MM.1S (cell line): Measurements from ENCODE around the gene PLEK.

Experiments used
- DNase-seq: peaks from one replicate; pipeline ENCODE4 v3.0.0-alpha.2; 2015
- H2AFZ ChIP-seq: fragments of 300-600 bp; sonication (generic); 2 replicates; pipeline ENCODE4 v1.6.0; 2016; ENCODE audit warnings: antibody characterized with exemption, low read length
- H3F3A ChIP-seq: fragments of 300-600 bp; sonication (generic); 2 replicates; pipeline ENCODE4 v1.6.1; 2016; ENCODE audit warnings: mild to moderate bottlenecking, antibody characterized with exemption, low read length, moderate library complexity, mixed read lengths; ENCODE audit not compliant: insufficient read depth
- H3K27ac ChIP-seq: fragments of 300-600 bp; sonication (generic); 2 replicates; pipeline ENCODE4 v1.5.1; 2016; ENCODE audit warnings: mild to moderate bottlenecking, low read length
- H3K27me3 ChIP-seq: fragments of 300-600 bp; sonication (generic); replicated peaks from 2 replicates; pipeline ENCODE4 v1.6.0; 2016; ENCODE audit warnings: low read length; ENCODE audit not compliant: insufficient read depth
- H3K36me3 ChIP-seq: fragments of 300-600 bp; sonication (generic); replicated peaks from 2 replicates; pipeline ENCODE4 v1.6.1; 2016; ENCODE audit warnings: mild to moderate bottlenecking, low read length, mixed read lengths; ENCODE audit not compliant: insufficient read depth
- H3K4me1 ChIP-seq: fragments of 300-600 bp; sonication (generic); 2 replicates; pipeline ENCODE4 v1.6.1; 2016; ENCODE audit warnings: low read length, mixed read lengths
- H3K4me2 ChIP-seq: fragments of 300-600 bp; sonication (generic); 2 replicates; pipeline ENCODE4 v1.6.0; 2016; ENCODE audit warnings: low read depth, low read length
- H3K4me3 ChIP-seq: fragments of 300-600 bp; sonication (generic); 2 replicates; pipeline ENCODE4 v1.5.1; 2016; ENCODE audit warnings: low read length, mixed read lengths
- H3K79me2 ChIP-seq: fragments of 300-600 bp; sonication (generic); 2 replicates; pipeline ENCODE4 v1.6.1; 2016; ENCODE audit warnings: mixed run types, low read length, mixed read lengths
- H3K9ac ChIP-seq: fragments of 300-600 bp; sonication (generic); 2 replicates; pipeline ENCODE4 v1.6.1; 2016; ENCODE audit warnings: low read length, mixed read lengths
- H3K9me2 ChIP-seq: fragments of 300-600 bp; sonication (generic); replicated peaks from 2 replicates; pipeline ENCODE4 v1.6.1; 2016; ENCODE audit warnings: mild to moderate bottlenecking, low read length, mixed read lengths; ENCODE audit not compliant: insufficient read depth
- H3K9me3 ChIP-seq: fragments of 300-600 bp; sonication (generic); replicated peaks from 2 replicates; pipeline ENCODE4 v1.6.1; 2016; ENCODE audit warnings: mild to moderate bottlenecking, low read length, mixed read lengths; ENCODE audit not compliant: insufficient read depth
- H4K20me1 ChIP-seq: fragments of 300-600 bp; sonication (generic); 2 replicates; pipeline ENCODE4 v1.6.1; 2016; ENCODE audit warnings: mild to moderate bottlenecking, low read length, moderate library complexity, mixed read lengths; ENCODE audit not compliant: insufficient read depth
- CTCF ChIP-seq: fragments of 300-600 bp; sonication (generic); IDR thresholded peaks from 2 replicates; pipeline ENCODE4 v1.5.1; 2016; ENCODE audit warnings: antibody characterized with exemption, low read length, mixed read lengths
- EZH2 ChIP-seq: fragments of 300-600 bp; sonication (generic); optimal IDR thresholded peaks from 2 replicates; pipeline ENCODE3; 2017; ENCODE audit warnings: low read depth, mild to moderate bottlenecking, antibody characterized with exemption, low read length, mixed read lengths
- EZH2phosphoT487 ChIP-seq: fragments of 300-600 bp; sonication (generic); IDR thresholded peaks from 2 replicates; pipeline ENCODE4 v1.6.1; 2018; ENCODE audit warnings: antibody characterized with exemption, low read length

Gene PLEK

GRCh38 chr2:68365087-68365486, at the start of gene PLEK:
PLEK (plus strand) TSS chr2:68365282; CDS start chr2:68365352, 70 bp downstream.
- H3K9ac ChIP-seq, result peak within 1 kb of the TSS; percentile 54
- TF ChIP-seq EZH2phosphoT487 (no peak), EZH2 (no peak), CTCF (no peak)

GRCh38 chr2:68316111-68316510, 49.0 kb upstream of the PLEK start:
- Histone ChIP-seq H4K20me1 (no peaks in the 10 kb centered on the region), H3K4me3 (no peak overlapping the region), H3K4me1 (0 out of 2 replicates have a peak, but pooled peaks cover 5% of the 10 kb centered on the region)

More at GRCh38 chr2:68365087-68365486, at the start of gene PLEK:
- peaks cover 50% of the 10 kb centered on the region for H3K79me2 ChIP-seq
- no peaks in the 10 kb centered on the region for H3K27me3 ChIP-seq
- DNase-seq, result peak; percentile 37
- no peaks in the 10 kb centered on the region for H4K20me1 ChIP-seq
- H3K27ac ChIP-seq, result peak within 1 kb of the TSS; percentile 56; the same call in 1 of the 2 replicates
- H3K4me1 ChIP-seq, result peaks cover 25% of the 10 kb centered on the region
- H3K9me2 ChIP-seq, result no peaks in the 10 kb centered on the region
- peaks cover 10% of the 10 kb centered on the region for H3F3A ChIP-seq
- H3K4me2 ChIP-seq, result peak within 1 kb of the TSS; percentile 58
- H3K36me3 ChIP-seq, result no peaks in the 10 kb centered on the region
- no peaks in the 10 kb centered on the region for H3K9me3 ChIP-seq
- peak within 1 kb of the TSS; percentile 60 for H3K4me3 ChIP-seq
- H2AFZ ChIP-seq, result peak within 1 kb of the TSS; percentile 27

GRCh38 chr2:68317971-68318913, 46.8 kb upstream of the PLEK start:
- H3K4me1 ChIP-seq, result 0 out of 2 replicates have a peak, but pooled peaks cover 5% of the 10 kb centered on the region
- H3K4me3 ChIP-seq, result no peak overlapping the region
- TF ChIP-seq EZH2phosphoT487 (no peak), EZH2 (no peak), CTCF (no peak)
- H3K27me3 ChIP-seq, result no peaks in the 10 kb centered on the region
- H3K9me2 ChIP-seq, result no peaks in the 10 kb centered on the region
- no peak overlapping the region for H3K4me2 ChIP-seq
- no peaks in the 10 kb centered on the region for H3K9me3 ChIP-seq
- DNase-seq, result no peak
- no peaks in the 10 kb centered on the region for H3K36me3 ChIP-seq
- H3K79me2 ChIP-seq, result no peaks in the 10 kb centered on the region
- H3K9ac ChIP-seq, result no peak overlapping the region
- no peak overlapping the region for H3K27ac ChIP-seq
- no peak overlapping the region for H2AFZ ChIP-seq
- H4K20me1 ChIP-seq, result no peaks in the 10 kb centered on the region
- H3F3A ChIP-seq, result no peaks in the 10 kb centered on the region

More at GRCh38 chr2:68316111-68316510, 49.0 kb upstream of the PLEK start:
- H3K36me3 ChIP-seq, result no peaks in the 10 kb centered on the region
- no peak overlapping the region for H2AFZ ChIP-seq
- H3K9me3 ChIP-seq, result no peaks in the 10 kb centered on the region
- H3F3A ChIP-seq, result no peaks in the 10 kb centered on the region
- H3K27ac ChIP-seq, result no peak overlapping the region
- no peak overlapping the region for H3K4me2 ChIP-seq
- H3K79me2 ChIP-seq, result no peaks in the 10 kb centered on the region
- TF ChIP-seq EZH2, result no peak
- no peak for TF ChIP-seq CTCF
- no peak for TF ChIP-seq EZH2phosphoT487
- H3K9ac ChIP-seq, result no peak overlapping the region
- H3K27me3 ChIP-seq, result no peaks in the 10 kb centered on the region
- no peaks in the 10 kb centered on the region for H3K9me2 ChIP-seq
- no peak for DNase-seq
